ENCODE results near the gene SUCO.

- TF ChIP-seq EZH2 (IDR thresholded peaks at IDR 0.05; ENCODE audit: insufficient read depth, poor library complexity, severe bottlenecking) (no peak), EZH2phosphoT487 (IDR thresholded peaks at IDR 0.05; ENCODE audit: insufficient read depth, low read depth) (no peak)
Measured at GRCh38 chr1:172578586-172578985, 45.6 kb downstream of the SUCO start.
